SH-SY5Y (cell line): ENCODE data around the gene HIVEP3.

Experiments
- GATA2 ChIP-seq: IDR thresholded peaks from 2 replicates; pipeline ENCODE4 v1.6.1; 2011; ENCODE audit warnings: mild to moderate bottlenecking, low read depth, low read length
- GATA3 ChIP-seq: IDR thresholded peaks from 2 replicates; pipeline ENCODE4 v1.6.1; 2011; ENCODE audit warnings: low read depth, mild to moderate bottlenecking, low read length, moderate library complexity

- TF ChIP-seq GATA2: no peak
- no peak for TF ChIP-seq GATA3
Observed at GRCh38 chr1:41671116-41671755, 247.5 kb downstream of the HIVEP3 start.
